Measurements from ENCODE around the gene EFCAB11. TPM values are rescaled to one million over a fixed set of nuclear protein-coding genes. Genes with fewer than 3 reads are reported as not detected.

The EFCAB11 gene
- total RNA-seq, 1 donor from 2014 or later: 3.9 TPM

GRCh38 chr14:89828471-89829165, 125.9 kb downstream of the EFCAB11 start:
- DNase-seq (ENCODE audit: extremely low read depth, low read depth, low spot score): no peak

DNA sequence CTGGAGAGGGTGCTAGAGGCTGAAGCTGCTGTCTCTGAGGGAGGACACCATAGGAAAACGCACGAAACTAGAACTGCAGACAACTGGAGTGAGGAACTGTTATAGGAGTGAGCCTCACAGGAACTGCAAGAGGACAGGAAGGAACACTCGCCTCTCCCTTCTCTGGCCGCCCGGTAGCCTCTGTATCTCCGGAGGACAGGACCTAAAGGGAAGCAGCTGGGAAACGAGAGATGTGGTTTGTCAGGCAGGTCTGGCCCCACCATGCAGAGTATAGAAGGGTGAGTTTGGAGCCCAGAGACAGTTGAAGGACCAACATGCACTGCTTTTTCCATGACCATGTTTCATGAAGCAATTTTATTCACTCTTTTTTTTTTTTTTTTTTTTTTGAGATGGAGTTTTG, 127.3 kb downstream of the EFCAB11 start:
- no peak for DNase-seq (ENCODE audit: extremely low read depth, low read depth, low spot score)

DNA sequence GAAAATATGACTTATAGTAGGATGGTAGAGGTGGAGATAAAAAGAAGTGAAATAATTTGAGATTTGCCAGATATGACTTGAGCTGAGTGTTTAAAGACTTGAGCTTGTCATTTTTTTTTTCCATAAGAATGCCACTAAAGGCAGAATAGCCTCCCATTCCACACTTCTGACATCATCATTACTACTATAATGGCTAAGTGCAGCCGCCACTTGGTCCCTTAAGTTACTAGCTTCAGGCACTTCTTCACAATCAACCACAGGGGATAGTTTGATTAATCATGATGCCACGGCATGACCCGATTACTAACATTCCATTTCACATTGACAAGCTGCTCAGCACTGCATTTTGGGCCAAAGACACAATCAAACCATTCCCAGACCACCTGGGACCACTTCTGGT, 127.9 kb downstream of the EFCAB11 start:
- DNase-seq (ENCODE audit: extremely low read depth, low read depth, low spot score): no peak

- no peak for DNase-seq (ENCODE audit: extremely low read depth, low read depth, low spot score)
These were observed 130.8 kb downstream of the EFCAB11 start for GRCh38 chr14:89823743-89824142.

- DNase-seq (ENCODE audit: extremely low read depth, low read depth, low spot score): no peak
These were observed 140.4 kb downstream of the EFCAB11 start for GRCh38 chr14:89814126-89814525.

DNA sequence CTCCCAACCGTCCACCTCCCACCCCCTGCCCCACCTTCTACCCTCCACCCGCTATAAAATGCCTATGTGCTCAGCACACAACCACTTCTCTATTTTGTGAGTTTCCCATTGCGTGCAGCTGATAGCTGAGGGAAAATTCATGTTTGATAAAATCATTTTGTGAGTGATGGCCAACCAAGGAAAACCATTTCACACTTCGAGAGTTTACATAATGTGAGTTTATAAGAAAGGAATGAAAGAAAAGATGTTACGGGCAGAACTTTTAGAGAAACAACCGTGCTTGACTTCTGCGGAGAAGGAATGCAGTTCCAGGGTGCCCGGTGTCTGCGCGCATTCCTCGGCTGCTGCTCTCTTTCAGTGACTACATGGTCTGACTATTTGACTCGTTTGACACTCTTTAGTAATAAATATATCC, 140.9 kb downstream of the EFCAB11 start:
- DNase-seq (ENCODE audit: extremely low read depth, low read depth, low spot score): no peak

GRCh38 chr14:89811954-89812575, 142.5 kb downstream of the EFCAB11 start:
- DNase-seq (ENCODE audit: extremely low read depth, low read depth, low spot score): no peak

GRCh38 chr14:89810101-89810500, 144.4 kb downstream of the EFCAB11 start:
- DNase-seq (ENCODE audit: extremely low read depth, low read depth, low spot score): no peak

DNA sequence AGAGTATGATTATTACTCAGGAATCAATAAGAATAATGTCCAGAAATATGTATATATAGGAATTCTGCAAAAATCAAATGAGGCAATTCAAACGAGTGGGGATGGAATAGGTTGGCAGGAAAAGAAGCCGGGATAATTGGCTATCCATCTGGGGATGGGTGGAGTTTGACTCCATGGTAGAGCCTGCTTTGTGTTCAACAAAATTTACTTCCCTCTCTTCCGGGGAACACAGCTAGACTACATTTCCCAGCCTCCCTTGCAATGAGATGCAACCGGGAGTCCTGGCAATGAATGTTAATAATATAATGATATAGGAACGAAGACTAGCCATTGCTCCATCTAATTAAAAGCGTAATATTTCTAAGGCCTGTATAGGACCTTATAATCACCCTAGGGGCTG, 146.6 kb downstream of the EFCAB11 start:
- no peak for DNase-seq (ENCODE audit: extremely low read depth, low read depth, low spot score)

DNA sequence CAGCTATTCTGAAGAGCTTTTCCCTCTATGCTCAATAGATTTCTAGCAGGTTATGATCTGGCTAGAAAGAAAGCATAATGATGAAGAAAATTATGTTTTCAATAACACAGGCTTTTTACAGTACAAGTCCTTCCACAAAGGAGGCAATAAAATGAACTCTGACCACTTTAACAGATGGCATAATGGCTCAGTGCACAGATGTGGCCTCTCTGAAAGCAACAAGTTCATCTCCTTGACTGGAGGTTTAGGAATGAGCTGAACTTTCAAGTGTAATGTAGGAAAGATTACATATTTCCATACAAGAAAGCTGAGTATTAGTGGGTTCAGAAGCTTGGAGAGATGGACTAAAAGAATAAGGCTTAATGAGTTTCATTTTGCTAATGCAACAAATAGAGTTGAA, 147.4 kb downstream of the EFCAB11 start:
- DNase-seq (ENCODE audit: extremely low read depth, low read depth, low spot score): no peak

DNA sequence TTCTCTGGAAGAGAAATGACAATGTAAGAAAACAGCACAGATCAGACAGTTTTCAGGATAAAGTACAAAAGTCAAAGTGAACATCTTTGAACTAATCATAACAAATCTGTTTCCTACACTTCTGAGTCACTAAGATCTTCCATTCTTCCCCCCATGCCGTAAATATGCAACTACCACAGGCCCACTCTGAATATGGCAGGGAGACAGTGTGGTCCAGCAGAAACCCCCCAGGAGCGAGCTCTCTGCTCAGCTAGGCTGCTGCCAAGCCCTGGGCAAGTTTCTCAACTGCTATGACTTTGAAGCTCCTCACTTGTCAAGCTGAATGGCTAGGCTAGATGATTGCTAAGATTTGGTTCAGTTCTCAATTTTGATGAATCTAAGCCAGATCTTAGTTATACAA, 148.1 kb downstream of the EFCAB11 start:
- DNase-seq (ENCODE audit: extremely low read depth, low read depth, low spot score): no peak

- no peak for DNase-seq (ENCODE audit: extremely low read depth, low read depth, low spot score)
These were observed 149.0 kb downstream of the EFCAB11 start for GRCh38 chr14:89805501-89805900.

GRCh38 chr14:89803542-89803941, 151.0 kb downstream of the EFCAB11 start:
- no peak for DNase-seq (ENCODE audit: extremely low read depth, low read depth, low spot score)

- no peak for DNase-seq (ENCODE audit: extremely low read depth, low read depth, low spot score)
These were observed 153.4 kb downstream of the EFCAB11 start for GRCh38 chr14:89801136-89801535.

DNA sequence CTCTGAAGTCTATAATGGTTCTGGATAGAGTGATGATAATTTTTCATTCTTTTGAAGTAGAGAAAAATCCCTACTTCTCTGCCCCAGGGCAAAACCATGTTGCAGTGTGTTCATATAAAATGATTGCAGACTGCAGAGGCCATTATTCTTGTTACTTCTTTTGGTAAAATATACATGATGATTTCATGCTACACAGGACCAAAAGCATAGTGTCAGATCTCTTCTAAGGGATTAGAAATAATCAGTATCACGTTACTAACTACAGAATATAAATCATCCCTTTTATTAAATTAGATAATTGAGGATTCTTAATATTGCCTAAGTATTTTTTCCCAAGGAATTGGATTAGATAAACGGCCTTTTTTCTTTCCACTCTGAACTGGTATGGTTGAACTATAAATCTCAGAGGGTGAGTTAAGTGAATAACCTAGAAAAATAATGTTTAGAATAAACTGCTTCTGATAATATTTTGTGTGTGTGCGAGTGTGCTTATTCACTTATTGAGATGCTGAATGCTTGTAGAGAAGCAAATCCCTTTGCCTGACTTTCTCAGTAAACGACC, 156.2 kb downstream of the EFCAB11 start:
- DNase-seq (ENCODE audit: extremely low read depth, low read depth, low spot score): no peak

DNA sequence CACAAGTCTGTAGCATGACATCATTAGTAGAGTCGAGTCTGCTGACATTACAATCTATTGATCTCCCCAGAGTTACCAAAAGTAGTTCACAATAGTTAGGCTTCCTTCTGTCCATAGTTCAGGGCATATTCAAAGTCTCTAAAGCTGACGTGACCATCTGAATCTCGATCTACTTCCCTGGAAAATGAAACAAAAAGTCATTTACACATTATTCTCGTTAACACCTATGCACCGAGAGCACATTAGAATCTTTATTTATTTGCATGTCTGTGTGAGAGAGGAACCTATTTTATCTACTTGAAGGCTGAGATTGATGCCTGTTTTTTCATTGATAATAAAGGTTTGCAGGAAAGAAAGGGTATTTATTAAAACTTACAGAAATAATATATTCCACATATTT, 157.4 kb downstream of the EFCAB11 start:
- no peak for DNase-seq (ENCODE audit: extremely low read depth, low read depth, low spot score)

GRCh38 chr14:89794096-89794495, 160.4 kb downstream of the EFCAB11 start:
- no peak for DNase-seq (ENCODE audit: extremely low read depth, low read depth, low spot score)

DNA sequence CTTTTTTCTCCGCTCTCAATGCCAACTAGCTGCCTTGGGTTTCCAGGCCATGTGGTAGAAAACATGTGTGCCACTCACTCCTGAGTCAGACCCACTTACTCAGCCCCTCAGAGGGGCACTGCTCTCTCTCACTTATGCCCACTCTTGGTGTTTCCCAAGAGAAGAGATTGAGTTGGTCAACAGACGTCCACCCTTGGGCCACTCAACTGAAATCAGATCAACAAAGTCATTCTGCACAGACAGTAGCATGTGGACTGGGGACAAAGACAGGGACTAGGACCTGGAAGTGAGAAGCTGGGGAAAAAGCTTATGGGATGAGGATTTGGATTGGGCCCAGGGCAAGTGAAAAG, 161.2 kb downstream of the EFCAB11 start:
- no peak for DNase-seq (ENCODE audit: extremely low read depth, low read depth, low spot score)

- no peak for DNase-seq (ENCODE audit: extremely low read depth, low read depth, low spot score)
These were observed 161.8 kb downstream of the EFCAB11 start for GRCh38 chr14:89792489-89793366.

DNA sequence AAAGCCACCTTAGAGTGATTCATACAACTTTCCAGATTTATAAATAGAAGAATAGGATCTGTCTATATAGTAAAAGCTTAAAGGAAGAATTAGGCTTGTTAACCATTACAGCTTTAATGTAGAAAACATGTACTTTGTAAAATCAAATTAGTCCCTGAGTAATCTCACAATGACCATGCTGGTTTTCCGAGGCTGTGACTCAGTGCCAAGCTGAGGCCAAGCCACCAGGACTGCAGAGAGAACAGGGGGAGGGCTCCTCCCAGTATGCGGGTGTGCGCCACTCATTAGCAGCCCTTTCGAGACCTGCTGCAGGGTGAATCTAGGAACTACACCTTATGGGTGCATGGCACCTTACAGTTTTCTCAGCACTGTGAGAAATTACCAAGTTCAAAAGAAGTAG, 167.0 kb downstream of the EFCAB11 start:
- DNase-seq (ENCODE audit: extremely low read depth, low read depth, low spot score): no peak

- DNase-seq (ENCODE audit: extremely low read depth, low read depth, low spot score): no peak
These were observed 173.5 kb downstream of the EFCAB11 start for GRCh38 chr14:89781046-89781445.

All from glomerular endothelial cell (primary cell).